HUDEP-2 (cell line): ENCODE data around the gene AGPS.
A peak's percentile ranks its signal among the peaks of the same experiment; 100 is the strongest.

Source experiments
- DNase-seq, 76 experiments: peaks; one replicate each; lab custom pipeline; 2025; ENCODE audit not compliant: unreplicated experiment in 76 of 76; lab: John Stamatoyannopoulos, UW

AGPS gene

GRCh38 chr2:177519534-177520115 lies 127.1 kb downstream of the AGPS start:
- DNase-seq, result no peak

GRCh38 chr2:177520324-177520723 lies 127.8 kb downstream of the AGPS start:
- DNase-seq, result no peak

DNA sequence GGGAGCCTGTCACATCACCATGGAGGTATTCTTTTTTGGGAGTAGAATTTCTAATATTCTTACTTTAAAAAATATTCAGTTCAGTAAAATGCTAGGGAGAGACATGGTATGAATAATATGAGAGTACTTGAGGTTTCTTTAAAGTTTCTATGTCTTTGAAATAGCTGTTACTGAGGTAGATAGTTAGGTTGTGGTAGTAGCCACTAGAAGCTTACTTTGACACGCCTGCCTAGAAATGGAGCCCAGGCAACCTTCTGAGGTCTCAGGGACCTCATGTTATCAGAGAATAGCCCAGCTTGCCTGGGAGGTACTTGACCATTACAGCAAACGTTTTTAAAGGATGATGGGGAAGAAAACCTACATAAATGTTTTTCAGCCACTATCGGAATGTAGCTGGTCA lies 131.2 kb downstream of the AGPS start:
- no peak for DNase-seq

DNA sequence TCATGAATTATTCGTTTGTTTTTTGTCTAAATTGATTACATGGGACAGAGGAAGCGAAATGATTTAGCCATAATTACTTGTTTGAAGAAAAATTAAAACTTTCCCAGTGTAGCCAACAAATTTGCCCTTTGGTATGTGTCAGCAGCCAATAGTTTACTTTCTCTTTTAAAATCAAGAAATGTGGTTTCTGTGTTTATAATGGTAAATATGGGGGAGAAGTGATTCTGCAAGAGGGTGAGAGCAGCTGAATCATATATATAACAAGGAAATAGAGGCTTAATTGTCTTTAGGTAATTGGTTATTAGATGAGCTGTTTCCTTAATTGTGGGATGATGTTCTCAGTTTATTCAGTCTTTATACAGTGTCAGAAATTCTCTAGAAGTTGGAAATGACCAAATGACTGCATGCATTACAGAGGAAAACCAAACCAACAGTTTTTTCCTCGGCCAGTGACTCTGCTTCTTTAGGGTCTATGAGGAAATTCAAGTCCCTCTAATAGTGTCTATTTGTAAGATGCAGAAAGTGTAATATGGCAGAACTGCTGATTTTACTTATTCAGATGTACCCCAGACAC lies 132.9 kb downstream of the AGPS start:
- DNase-seq, result no peak

DNA sequence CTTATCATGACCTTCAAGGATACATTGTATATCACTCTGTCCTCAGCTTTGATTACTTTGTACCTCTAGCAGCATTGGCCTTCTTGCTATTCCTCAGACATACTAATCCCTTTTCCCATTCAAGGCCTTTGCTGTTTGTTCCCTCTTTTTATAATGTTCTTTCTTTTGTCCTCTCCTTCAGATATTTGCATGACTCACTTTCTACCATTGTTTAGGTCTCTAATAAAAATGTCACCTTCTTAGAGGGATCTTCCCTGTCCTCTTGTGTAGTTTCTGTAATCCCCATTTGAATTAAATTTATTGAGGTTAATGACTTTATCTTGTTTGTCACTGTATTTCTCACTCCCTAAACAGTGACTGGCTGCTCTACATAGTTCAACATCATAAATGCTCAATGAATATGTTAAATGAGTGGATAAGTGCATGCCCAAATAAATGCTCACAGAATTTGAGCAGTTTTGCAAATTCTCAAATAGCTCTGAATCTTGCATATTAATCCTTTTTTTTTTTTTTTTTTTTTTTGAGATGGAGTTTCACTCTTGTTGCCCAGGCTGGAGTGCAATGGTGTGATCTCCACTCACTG lies 135.9 kb downstream of the AGPS start:
- DNase-seq, result no peak

DNA sequence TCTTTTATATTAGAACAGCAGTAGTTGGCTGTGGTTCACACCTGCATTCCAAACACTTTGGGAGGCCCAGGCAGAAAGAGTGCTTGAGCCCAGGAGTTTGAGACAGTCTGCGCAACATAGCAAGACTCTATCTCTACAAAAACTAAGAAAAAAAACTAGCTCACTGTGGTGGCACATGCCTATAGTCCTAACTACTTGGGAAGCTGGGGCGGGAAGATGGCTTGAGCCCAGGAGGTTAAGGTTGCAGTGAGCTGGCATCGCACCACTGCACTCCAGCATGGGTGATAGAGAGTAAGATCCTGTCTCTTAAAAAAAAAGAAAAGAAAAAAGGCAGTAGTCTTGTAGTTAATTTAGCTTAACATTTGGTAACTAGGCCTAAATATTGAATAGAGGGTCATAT lies 136.6 kb downstream of the AGPS start:
- no peak for DNase-seq

GRCh38 chr2:177530561-177530960 lies 138.0 kb downstream of the AGPS start:
- peak in 1 of 76 experiments; percentile 5 for DNase-seq

DNA sequence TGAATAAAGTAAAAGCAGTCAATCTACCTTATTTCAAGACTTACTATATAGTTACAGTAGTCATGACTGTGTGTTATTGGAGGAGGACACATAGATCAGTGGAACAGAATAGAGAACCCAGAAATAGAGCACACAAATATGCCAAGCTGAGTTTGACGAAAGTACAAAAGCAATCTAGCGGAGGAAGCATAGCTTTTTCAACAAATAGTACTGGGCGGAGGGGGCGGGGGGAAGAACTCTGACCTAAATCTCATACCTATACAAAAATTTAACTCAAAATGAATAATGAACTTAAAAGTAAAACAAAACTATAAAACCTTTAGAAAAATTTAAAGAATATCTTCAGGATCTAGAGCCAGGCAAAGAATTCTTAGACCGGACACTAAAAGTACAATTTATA lies 139.1 kb downstream of the AGPS start:
- DNase-seq, result no peak

GRCh38 chr2:177532567-177532966 lies 140.0 kb downstream of the AGPS start:
- no peak for DNase-seq

GRCh38 chr2:177533253-177533652 lies 140.7 kb downstream of the AGPS start:
- no peak for DNase-seq

DNA sequence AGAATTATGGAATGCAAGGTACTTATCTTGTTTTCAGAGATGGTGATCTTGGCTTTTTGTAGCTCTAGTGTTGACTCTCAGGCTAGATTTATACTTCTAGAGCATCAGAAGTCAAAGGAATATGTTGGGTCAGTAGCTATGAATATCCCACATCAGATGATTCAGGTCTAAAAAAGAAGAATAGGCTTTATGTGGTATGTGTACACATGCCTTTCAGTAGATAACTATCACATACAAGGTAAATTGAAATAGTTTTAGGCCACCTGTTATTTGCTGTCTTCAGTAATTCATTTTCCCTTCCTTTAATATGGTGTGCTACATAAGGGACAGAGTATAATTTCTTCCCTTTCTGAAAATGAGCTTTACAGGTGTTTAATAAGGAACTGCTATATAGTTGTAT lies 142.4 kb downstream of the AGPS start:
- DNase-seq, result no peak

GRCh38 chr2:177535958-177536504 lies 143.5 kb downstream of the AGPS start:
- DNase-seq, result no peak

GRCh38 chr2:177537213-177537612 lies 144.6 kb downstream of the AGPS start:
- no peak for DNase-seq

- no peak for DNase-seq
Measured at GRCh38 chr2:177537636-177538035, 145.1 kb downstream of the AGPS start.

DNA sequence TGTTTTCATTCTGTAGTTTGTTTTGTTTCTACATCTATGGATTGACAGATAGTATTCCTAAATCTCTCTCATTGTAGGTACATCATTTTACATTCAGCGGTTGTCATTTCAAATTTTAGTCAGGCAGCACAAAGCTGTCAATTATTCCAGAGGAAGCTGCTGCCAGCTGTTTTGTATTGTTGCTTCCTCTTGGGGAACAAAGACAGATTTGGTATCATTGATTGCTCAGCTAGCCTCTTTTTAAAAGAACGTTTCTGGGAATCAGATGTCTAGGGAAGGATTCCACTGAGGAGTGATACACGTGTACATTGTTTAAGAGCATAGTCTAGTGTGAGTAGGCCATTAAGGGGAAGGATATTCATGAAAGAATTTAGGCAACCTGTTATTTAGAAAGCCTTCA lies 145.8 kb downstream of the AGPS start:
- no peak for DNase-seq

DNA sequence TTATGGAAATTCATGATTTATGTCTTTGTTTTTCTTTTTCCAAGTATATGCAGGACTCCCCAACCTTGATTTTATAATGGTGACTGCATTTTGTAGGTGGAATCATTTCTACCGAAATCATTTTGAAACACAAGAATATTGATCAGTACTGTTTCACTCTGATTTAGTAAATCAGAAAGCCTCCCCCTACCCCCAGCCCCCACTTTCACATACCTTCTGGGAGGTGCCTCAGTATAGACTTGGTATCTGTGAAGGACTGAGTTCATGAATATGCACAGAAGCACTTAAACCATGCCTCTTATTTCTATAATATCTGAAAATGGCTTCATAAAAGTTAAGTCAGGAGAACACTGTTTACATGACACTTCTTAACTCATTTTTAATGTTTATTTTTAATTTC lies 147.7 kb downstream of the AGPS start:
- DNase-seq, result no peak

DNA sequence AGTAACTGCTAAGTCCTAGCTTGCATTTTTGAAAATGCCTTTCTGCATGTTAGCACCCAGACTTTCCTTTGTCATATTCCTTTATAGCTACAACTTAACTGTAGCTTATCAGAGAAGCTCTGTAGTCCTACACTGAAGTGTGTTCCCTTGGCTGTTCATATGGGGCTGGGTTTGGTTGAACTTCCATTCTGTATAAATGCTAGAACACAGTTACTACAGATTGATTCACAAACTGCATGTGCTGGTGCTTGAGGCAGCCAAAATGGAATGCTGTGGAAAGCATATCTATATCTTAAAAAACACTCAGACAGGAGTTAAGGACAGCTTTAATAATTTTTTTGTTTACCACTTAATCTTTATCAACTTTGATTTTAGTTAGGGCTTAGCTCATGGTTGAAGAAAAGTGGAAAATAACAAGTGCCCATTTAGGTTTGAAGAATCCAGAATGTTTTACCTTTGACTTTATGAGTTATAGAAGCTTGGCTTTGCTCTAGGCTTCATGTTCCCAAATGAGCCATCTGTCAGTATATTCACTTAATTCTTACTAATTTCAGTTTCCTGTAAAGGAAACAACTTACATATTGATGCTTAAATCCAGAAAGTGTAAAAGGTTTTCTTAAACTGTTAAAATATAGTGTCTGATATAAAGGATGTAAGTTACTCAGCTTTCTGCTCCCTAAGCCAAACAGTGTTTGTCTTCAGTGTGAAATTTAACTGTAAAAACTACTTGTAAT lies 148.9 kb downstream of the AGPS start:
- no peak for DNase-seq

- DNase-seq, result no peak
Measured at GRCh38 chr2:177542396-177542795, 149.8 kb downstream of the AGPS start.

GRCh38 chr2:177543007-177543760 lies 150.6 kb downstream of the AGPS start:
- no peak for DNase-seq

DNA sequence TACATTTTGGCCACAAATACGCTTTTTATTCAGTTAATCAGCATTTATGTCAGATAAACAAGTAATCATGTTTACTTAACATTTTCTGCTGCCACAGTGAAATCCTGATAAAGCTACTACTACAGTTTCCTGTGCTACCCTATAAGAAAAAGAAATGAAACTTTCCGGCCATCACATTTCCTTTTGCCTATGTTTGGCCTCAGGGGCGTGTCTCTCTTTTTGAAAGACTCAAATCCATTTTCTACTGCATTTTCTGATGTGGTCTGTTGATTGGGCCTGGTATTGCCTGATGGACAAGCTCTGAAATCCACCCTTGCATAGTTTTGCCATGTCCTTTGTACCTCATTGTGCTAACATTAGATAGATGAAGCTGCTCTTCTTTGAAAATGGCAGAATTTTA lies 152.6 kb downstream of the AGPS start:
- DNase-seq, result no peak

- DNase-seq, result no peak
Measured at GRCh38 chr2:177545981-177546585, 153.5 kb downstream of the AGPS start.
